ENCODE data around the gene MMP25. TPM values are rescaled to one million over a fixed set of nuclear protein-coding genes. Genes with fewer than 3 reads are reported as not detected.

Gene MMP25
- total and polyA plus RNA-seq, 10 of the 15 experiments (the other 5 are each of a cell fraction or from before 2014, with no cell fraction given): 0.03 to 0.36 (median 0.13) TPM; not detected in 1

GRCh38 chr16:3106205-3106928 lies 60.0 kb downstream of the MMP25 start (continued):
- TF ChIP-seq RELB (IDR thresholded peaks at IDR 0.05; ENCODE audit: low read depth): no peak
- no peak for TF ChIP-seq YBX1 (IDR thresholded peaks at IDR 0.05)
- 0 out of 2 replicates have a peak, but pooled peaks have one; percentile 87 for TF ChIP-seq SMARCA5 (IDR thresholded peaks at IDR 0.05)
- no peak for TF ChIP-seq REST (IDR thresholded peaks at IDR 0.05; ENCODE audit: low read depth, low read length)
- no peak for TF ChIP-seq SMC3 (IDR thresholded peaks at IDR 0.05; ENCODE audit: borderline replicate concordance, low read length)
- no peak for TF ChIP-seq BCL11A (IDR thresholded peaks at IDR 0.05; ENCODE audit: low read depth, low read length)
- peak; percentile 67; the same call in 1 of the 2 replicates for TF ChIP-seq ZNF687 (IDR thresholded peaks at IDR 0.05)
- TF ChIP-seq MTA2 (IDR thresholded peaks at IDR 0.05; ENCODE audit: low read depth): no peak
- no peak for TF ChIP-seq TBL1XR1 (IDR thresholded peaks at IDR 0.05; ENCODE audit: low read depth, low read length)
- no peak for TF ChIP-seq PRDM15 (CRISPR knock-in tag; IDR thresholded peaks at IDR 0.05)
- no peak for TF ChIP-seq CTCF (IDR thresholded peaks at IDR 0.05 in 2 of 3, conservative IDR thresholded peaks at IDR 0.05 in 1 of 3; ENCODE audit: control insufficient read depth in 2 of 3, extremely low read depth in 1 of 3, insufficient read depth in 1 of 3, low read depth in 3 of 3, low read length in 3 of 3)
- TF ChIP-seq SREBF2 (IDR thresholded peaks at IDR 0.05; ENCODE audit: low read length): no peak
- no peak for TF ChIP-seq ZNF24 (IDR thresholded peaks at IDR 0.05)
